Measurements from ENCODE around the gene MAP1LC3C. TPM values are rescaled to one million over a fixed set of nuclear protein-coding genes. Genes with fewer than 3 reads are reported as not detected.

Gene MAP1LC3C
- total and polyA plus RNA-seq, 10 of the 15 experiments (the other 5 are each of a cell fraction or from before 2014, with no cell fraction given), result 0.19 TPM; not detected in 9

DNA sequence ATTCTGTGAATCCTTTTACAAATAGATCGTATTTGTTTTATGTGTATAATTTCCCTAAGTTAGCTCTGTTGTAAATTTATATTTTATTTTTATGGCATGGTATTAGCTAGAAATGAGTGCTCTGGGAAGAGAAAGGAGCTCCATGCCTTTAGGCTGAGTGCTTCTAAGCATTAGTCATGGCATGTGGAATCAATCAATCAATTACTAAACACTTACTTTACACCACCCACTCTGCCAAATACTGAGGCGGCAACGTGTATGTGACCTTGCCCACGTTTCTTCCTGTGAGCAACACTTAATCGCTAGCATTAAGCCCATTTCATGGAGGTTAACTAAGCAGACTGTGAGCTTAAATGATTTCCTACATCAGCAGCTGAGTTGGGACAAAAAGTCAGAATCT lies 48.5 kb downstream of the MAP1LC3C start:
- in situ Hi-C loops (cut with MboI) (no loop called here), intact Hi-C loops (cut with micrococcal nuclease; ENCODE audit: unreplicated experiment) (no loop called here)
- no peak for ATAC-seq
- Histone ChIP-seq H2AFZ (ENCODE audit: control insufficient read depth, low read depth, low read length) (no peak overlapping the region), H3K9ac (ENCODE audit: control insufficient read depth, insufficient read depth, low read length) (no peak overlapping the region), H3K4me1 (ENCODE audit: control insufficient read depth, insufficient read depth, low read length) (no peaks in the 10 kb centered on the region), H3K27ac (ENCODE audit: control insufficient read depth, insufficient read depth) (no peak overlapping the region), H3K36me3 (ENCODE audit: control insufficient read depth in 2 of 2, insufficient read depth in 2 of 2, low read length in 1 of 2) (no peaks in the 10 kb centered on the region), H3K4me2 (ENCODE audit: control insufficient read depth, insufficient read depth) (no peak overlapping the region), H3K27me3 (replicated peaks in 1 of 2; ENCODE audit: control insufficient read depth in 2 of 2, insufficient read depth in 2 of 2, low read length in 1 of 2) (no peaks in the 10 kb centered on the region), H4K20me1 (ENCODE audit: control insufficient read depth, insufficient read depth) (no peaks in the 10 kb centered on the region; the same call in 1 of the 2 replicates), H3K9me3 (replicated peaks; ENCODE audit: control insufficient read depth, insufficient read depth, low read length) (no peaks in the 10 kb centered on the region), H3K79me2 (ENCODE audit: control insufficient read depth, insufficient read depth, low read length) (no peaks in the 10 kb centered on the region), H3K4me3 (no peak overlapping the region)
- BruUV-seq (replicated peaks), result no TSS peak
- no peak for FAIRE-seq
- WGBS (ENCODE audit: insufficient coverage, insufficient replicate concordance, low lambda C conversion rate, missing lambda C conversion rate), result 58% methylated on average over 5 of the region's 5 CpGs
- ChIA-PET RAD21 (ENCODE audit: unreplicated experiment) (no interaction called here), CTCF (interaction anchor here (1.3 kb wide), 1 partner anchor 36 kb away, joined by 3 read pairs; no protein-coding TSS in a partner anchor), SMC1A (ENCODE audit: uncharacterized antibody, unreplicated experiment) (no interaction called here), POLR2A (no interaction called here)
- TF ChIP-seq MTA3 (IDR thresholded peaks at IDR 0.05; ENCODE audit: borderline replicate concordance, low read length) (no peak), TARDBP (IDR thresholded peaks at IDR 0.05; ENCODE audit: borderline replicate concordance) (no peak), KLF5 (IDR thresholded peaks at IDR 0.05; ENCODE audit: partially characterized antibody) (no peak), EP300 (IDR thresholded peaks at IDR 0.05; ENCODE audit: borderline replicate concordance in 1 of 2, control insufficient read depth in 1 of 2, low read depth in 2 of 2, low read length in 2 of 2) (no peak), ZNF217 (IDR thresholded peaks at IDR 0.05) (no peak), RAD51 (IDR thresholded peaks at IDR 0.05) (no peak), PML (IDR thresholded peaks at IDR 0.05; ENCODE audit: low read length) (no peak), NR2F1 (conservative IDR thresholded peaks at IDR 0.05) (no peak), SMC3 (IDR thresholded peaks at IDR 0.05; ENCODE audit: borderline replicate concordance, low read length) (no peak)
- TF ChIP-seq, protein P1, sequence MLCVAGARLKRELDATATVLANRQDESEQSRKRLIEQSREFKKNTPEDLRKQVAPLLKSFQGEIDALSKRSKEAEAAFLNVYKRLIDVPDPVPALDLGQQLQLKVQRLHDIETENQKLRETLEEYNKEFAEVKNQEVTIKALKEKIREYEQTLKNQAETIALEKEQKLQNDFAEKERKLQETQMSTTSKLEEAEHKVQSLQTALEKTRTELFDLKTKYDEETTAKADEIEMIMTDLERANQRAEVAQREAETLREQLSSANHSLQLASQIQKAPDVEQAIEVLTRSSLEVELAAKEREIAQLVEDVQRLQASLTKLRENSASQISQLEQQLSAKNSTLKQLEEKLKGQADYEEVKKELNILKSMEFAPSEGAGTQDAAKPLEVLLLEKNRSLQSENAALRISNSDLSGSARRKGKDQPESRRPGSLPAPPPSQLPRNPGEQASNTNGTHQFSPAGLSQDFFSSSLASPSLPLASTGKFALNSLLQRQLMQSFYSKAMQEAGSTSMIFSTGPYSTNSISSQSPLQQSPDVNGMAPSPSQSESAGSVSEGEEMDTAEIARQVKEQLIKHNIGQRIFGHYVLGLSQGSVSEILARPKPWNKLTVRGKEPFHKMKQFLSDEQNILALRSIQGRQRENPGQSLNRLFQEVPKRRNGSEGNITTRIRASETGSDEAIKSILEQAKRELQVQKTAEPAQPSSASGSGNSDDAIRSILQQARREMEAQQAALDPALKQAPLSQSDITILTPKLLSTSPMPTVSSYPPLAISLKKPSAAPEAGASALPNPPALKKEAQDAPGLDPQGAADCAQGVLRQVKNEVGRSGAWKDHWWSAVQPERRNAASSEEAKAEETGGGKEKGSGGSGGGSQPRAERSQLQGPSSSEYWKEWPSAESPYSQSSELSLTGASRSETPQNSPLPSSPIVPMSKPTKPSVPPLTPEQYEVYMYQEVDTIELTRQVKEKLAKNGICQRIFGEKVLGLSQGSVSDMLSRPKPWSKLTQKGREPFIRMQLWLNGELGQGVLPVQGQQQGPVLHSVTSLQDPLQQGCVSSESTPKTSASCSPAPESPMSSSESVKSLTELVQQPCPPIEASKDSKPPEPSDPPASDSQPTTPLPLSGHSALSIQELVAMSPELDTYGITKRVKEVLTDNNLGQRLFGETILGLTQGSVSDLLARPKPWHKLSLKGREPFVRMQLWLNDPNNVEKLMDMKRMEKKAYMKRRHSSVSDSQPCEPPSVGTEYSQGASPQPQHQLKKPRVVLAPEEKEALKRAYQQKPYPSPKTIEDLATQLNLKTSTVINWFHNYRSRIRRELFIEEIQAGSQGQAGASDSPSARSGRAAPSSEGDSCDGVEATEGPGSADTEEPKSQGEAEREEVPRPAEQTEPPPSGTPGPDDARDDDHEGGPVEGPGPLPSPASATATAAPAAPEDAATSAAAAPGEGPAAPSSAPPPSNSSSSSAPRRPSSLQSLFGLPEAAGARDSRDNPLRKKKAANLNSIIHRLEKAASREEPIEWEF (IDR thresholded peaks at IDR 0.05; ENCODE audit: insufficient replicate concordance, low read depth, low read length), result no peak
- TF ChIP-seq, protein P2, sequence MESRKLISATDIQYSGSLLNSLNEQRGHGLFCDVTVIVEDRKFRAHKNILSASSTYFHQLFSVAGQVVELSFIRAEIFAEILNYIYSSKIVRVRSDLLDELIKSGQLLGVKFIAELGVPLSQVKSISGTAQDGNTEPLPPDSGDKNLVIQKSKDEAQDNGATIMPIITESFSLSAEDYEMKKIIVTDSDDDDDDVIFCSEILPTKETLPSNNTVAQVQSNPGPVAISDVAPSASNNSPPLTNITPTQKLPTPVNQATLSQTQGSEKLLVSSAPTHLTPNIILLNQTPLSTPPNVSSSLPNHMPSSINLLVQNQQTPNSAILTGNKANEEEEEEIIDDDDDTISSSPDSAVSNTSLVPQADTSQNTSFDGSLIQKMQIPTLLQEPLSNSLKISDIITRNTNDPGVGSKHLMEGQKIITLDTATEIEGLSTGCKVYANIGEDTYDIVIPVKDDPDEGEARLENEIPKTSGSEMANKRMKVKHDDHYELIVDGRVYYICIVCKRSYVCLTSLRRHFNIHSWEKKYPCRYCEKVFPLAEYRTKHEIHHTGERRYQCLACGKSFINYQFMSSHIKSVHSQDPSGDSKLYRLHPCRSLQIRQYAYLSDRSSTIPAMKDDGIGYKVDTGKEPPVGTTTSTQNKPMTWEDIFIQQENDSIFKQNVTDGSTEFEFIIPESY (IDR thresholded peaks at IDR 0.05), result no peak
- no peak for DNase-seq (ENCODE audit: low read depth, low spot score)
